Measurements from ENCODE around the gene KCNQ1OT1. TPM values are rescaled to one million over a fixed set of nuclear protein-coding genes. Genes with fewer than 3 reads are reported as not detected.

KCNQ1OT1 gene
- total RNA-seq, 2 donors from 2014 or later, result 1.0 to 2.1 TPM

- H3K27ac ChIP-seq, result no peak overlapping the region
- intact Hi-C loops (cut with DNase I), result no loop called here
- no peak for DNase-seq (ENCODE audit: low spot score)
- H3K9me3 ChIP-seq, result no peaks in the 10 kb centered on the region
- WGBS, result 97% methylated on average over 10 of the region's 10 CpGs
- H3K27me3 ChIP-seq (replicated peaks; ENCODE audit: insufficient read depth), result no peaks in the 10 kb centered on the region
- no peaks in the 10 kb centered on the region for H3K4me1 ChIP-seq (replicated peaks)
- H3K4me3 ChIP-seq, result no peak overlapping the region
- H3K36me3 ChIP-seq, result no peaks in the 10 kb centered on the region
- TF ChIP-seq POLR2AphosphoS5 (IDR thresholded peaks at IDR 0.05), result no peak
- no peak for TF ChIP-seq POLR2A (IDR thresholded peaks at IDR 0.05)
- TF ChIP-seq CTCF (IDR thresholded peaks at IDR 0.05), result no peak
Measured at GRCh38 chr11:2569731-2570210, 130.0 kb downstream of the KCNQ1OT1 start.

GRCh38 chr11:2569321-2569721 is 130.5 kb downstream of the KCNQ1OT1 start:
- DNase-seq (ENCODE audit: low spot score), result no peak
- no peak overlapping the region for H3K4me3 ChIP-seq
- intact Hi-C loops (cut with DNase I), result no loop called here
- WGBS, result 92% methylated on average over 14 of the region's 14 CpGs
- no peak overlapping the region for H3K27ac ChIP-seq
- no peaks in the 10 kb centered on the region for H3K4me1 ChIP-seq (replicated peaks)
- H3K9me3 ChIP-seq, result no peaks in the 10 kb centered on the region
- no peak for TF ChIP-seq POLR2AphosphoS5 (IDR thresholded peaks at IDR 0.05)
- no peak for TF ChIP-seq CTCF (IDR thresholded peaks at IDR 0.05)
- TF ChIP-seq POLR2A (IDR thresholded peaks at IDR 0.05), result no peak
- no peaks in the 10 kb centered on the region for H3K36me3 ChIP-seq
- H3K27me3 ChIP-seq (replicated peaks; ENCODE audit: insufficient read depth), result no peaks in the 10 kb centered on the region

DNA sequence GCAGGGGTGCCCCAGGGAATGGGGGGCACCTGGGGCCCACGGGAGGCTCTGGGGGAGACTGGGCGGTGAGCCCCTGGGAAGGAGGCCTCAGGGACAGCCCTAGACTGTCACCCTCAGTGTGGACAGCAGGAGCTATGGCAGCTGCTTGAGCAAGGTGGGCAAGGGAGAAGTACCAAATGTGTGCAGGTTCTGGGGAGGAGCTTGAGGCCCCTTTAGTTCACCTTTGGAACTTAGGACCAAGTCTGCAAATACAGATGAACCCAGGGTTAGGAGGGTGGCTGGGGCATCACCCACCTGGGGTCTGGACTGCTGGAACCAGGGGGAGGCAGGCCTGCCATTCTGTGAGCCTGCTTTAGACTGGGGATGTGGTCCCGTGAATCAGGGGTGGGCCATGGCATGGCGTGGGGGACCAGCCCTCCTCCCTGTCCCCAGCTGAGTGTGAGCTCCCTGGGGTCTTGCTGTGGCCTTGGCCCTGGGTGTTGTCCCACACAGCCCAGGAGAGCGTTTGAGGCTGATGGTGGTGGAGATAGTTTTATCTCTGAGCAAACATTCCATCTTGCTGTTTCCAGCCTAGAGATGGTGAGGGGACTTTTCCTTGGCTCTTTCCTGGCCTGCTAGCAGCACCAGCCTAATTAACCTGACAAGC is 132.6 kb downstream of the KCNQ1OT1 start:
- Histone ChIP-seq H3K9me3 (no peaks in the 10 kb centered on the region), H3K4me3 (no peak overlapping the region), H3K27ac (no peak overlapping the region), H3K27me3 (replicated peaks; ENCODE audit: insufficient read depth) (no peaks in the 10 kb centered on the region), H3K4me1 (replicated peaks) (no peaks in the 10 kb centered on the region), H3K36me3 (no peaks in the 10 kb centered on the region)
- DNase-seq (ENCODE audit: low spot score), result no peak
- intact Hi-C loops (cut with DNase I), result no loop called here
- 86% methylated on average over 5 of the region's 5 CpGs for WGBS
- no peak for TF ChIP-seq POLR2A (IDR thresholded peaks at IDR 0.05)
- no peak for TF ChIP-seq CTCF (IDR thresholded peaks at IDR 0.05)
- TF ChIP-seq POLR2AphosphoS5 (IDR thresholded peaks at IDR 0.05), result no peak

DNA sequence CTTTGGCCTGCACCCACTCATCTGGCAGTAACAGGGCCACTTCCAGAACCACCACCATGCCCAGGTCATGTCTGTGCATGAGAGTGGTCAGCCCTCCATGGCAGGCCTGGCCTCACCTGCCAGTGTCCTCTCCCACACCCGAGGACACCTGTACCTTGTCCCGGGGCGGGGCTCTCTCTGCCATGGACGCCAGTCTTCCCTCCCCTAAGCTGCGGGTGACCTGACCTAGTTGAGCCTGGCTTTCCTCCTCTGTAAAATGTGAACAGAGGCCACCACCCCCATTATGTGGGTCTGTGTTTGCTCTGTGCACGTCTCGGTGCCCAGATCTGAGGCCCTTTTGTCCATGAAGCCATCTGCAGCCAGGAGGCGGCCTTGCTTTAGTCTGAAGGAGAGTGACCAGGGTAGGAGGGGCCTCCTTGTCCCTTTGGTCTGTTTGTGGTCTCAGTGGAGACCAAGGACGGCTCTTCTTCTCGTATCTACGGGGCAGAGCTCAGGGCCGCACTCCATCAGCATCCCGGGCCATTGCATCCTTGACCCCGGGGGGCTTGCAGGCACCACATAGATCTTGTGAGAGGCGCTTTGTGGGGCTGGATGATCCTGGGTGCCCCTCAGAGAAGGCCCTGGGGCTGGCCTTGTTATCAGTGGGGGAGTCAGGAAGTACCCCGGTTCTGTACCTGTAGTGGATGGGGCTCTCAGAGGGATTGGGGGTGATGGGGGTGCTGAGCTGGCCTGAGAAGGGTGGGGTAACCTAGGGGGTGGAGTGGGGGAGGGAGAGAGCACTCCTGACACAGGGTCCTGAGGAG is 133.4 kb downstream of the KCNQ1OT1 start:
- no peak for DNase-seq (ENCODE audit: low spot score)
- peak in 1 of 4 experiments; percentile 7 for TF ChIP-seq CTCF (IDR thresholded peaks at IDR 0.05)
- TF ChIP-seq POLR2AphosphoS5 (IDR thresholded peaks at IDR 0.05), result no peak
- H3K36me3 ChIP-seq, result no peaks in the 10 kb centered on the region
- H3K27me3 ChIP-seq (replicated peaks; ENCODE audit: insufficient read depth), result no peaks in the 10 kb centered on the region
- no peaks in the 10 kb centered on the region for H3K4me1 ChIP-seq (replicated peaks)
- H3K4me3 ChIP-seq, result no peak overlapping the region
- H3K27ac ChIP-seq, result no peak overlapping the region
- H3K9me3 ChIP-seq, result no peaks in the 10 kb centered on the region
- intact Hi-C loops (cut with DNase I), result no loop called here
- WGBS, result 92% methylated on average over 16 of the region's 16 CpGs
